ENCODE measurements around the gene ALDH1L1. TPM values are rescaled to one million over a fixed set of nuclear protein-coding genes. Genes with fewer than 3 reads are reported as not detected.

ALDH1L1 gene
- total and polyA plus RNA-seq, 2 of the 4 experiments (the other 2 are of a cell fraction) = not detected

GRCh38 chr3:126070146-126070545 is 110.2 kb downstream of the ALDH1L1 start:
- intact Hi-C loops (cut with micrococcal nuclease) = no loop called here
- no peaks in the 10 kb centered on the region for H3K9me3 ChIP-seq (ENCODE audit: control insufficient read depth, insufficient read depth, low read length)
- H3K9me1 ChIP-seq (ENCODE audit: insufficient read depth, low read length) = no peaks in the 10 kb centered on the region
- in situ Hi-C loops (cut with MboI; ENCODE audit: low sequenced_read_pairs) = no loop called here
- dilution Hi-C loops (cut with HindIII; ENCODE audit: low sequenced_read_pairs, unreplicated experiment) = no loop called here
- H2BK15ac ChIP-seq (ENCODE audit: low read depth, low read length) = no peak overlapping the region
- H3K14ac ChIP-seq (replicated peaks; ENCODE audit: low read depth, low read length) = no peak overlapping the region
- no peaks in the 10 kb centered on the region for H3K27me3 ChIP-seq (ENCODE audit: control insufficient read depth, insufficient read depth, low read length)
- H2AK5ac ChIP-seq (ENCODE audit: low read depth, low read length) = no peak overlapping the region
- H3K4me2 ChIP-seq (ENCODE audit: low read depth, low read length) = no peak overlapping the region
- H4K8ac ChIP-seq (ENCODE audit: low read depth in 2 of 2, low read length in 2 of 2) = no peak overlapping the region
- no peak overlapping the region for H4K5ac ChIP-seq (ENCODE audit: low read depth, low read length)
- no peak overlapping the region for H4K91ac ChIP-seq (ENCODE audit: insufficient read depth, low read depth, low read length)
- no peaks in the 10 kb centered on the region for H3K4me1 ChIP-seq (ENCODE audit: control insufficient read depth, insufficient read depth, low read length)
- H3K56ac ChIP-seq (ENCODE audit: extremely low read depth, insufficient read depth, low read length) = no peak overlapping the region
- no peaks in the 10 kb centered on the region for H4K20me1 ChIP-seq (ENCODE audit: insufficient read depth, low read length)
- no peak overlapping the region for H3K18ac ChIP-seq (ENCODE audit: low read depth, low read length)
- no peaks in the 10 kb centered on the region for H3K79me1 ChIP-seq (ENCODE audit: low read depth in 1 of 2, low read length in 2 of 2)
- H3K9ac ChIP-seq (ENCODE audit: low read depth, low read length) = no peak overlapping the region
- WGBS, 2 experiments (ENCODE audit: extremely low coverage in 2 of 2, insufficient read length in 1 of 2) = 40% methylated on average over 1 of the region's 10 CpGs; no CpG with 5 or more reads in 1 of the 2 experiments
- CTCF ChIA-PET = no interaction called here
- H3K4me3 ChIP-seq (ENCODE audit: insufficient read depth, low read depth, low read length) = no peak overlapping the region
- no peak overlapping the region for H2AK9ac ChIP-seq (replicated peaks; ENCODE audit: low read depth, low read length, poor library complexity)
- no TSS peak for BruUV-seq (replicated peaks)
- H2BK20ac ChIP-seq (ENCODE audit: low read depth, low read length) = no peak overlapping the region
- no peak overlapping the region for H2AFZ ChIP-seq (replicated peaks; ENCODE audit: low read length, poor library complexity)
- DNase-seq (no peak), ATAC-seq (ENCODE audit: low read depth) (no peak)
- no peak overlapping the region for H3K4ac ChIP-seq (ENCODE audit: low read depth, low read length)
- H3K27ac ChIP-seq (ENCODE audit: insufficient read depth, low read length) = no peak overlapping the region
- POLR2A ChIA-PET (ENCODE audit: unreplicated experiment) = no interaction called here
- TF ChIP-seq CTCF (conservative IDR thresholded peaks at IDR 0.05; ENCODE audit: low read depth, low read length) (no peak), RAD21 (IDR thresholded peaks at IDR 0.05; ENCODE audit: low read length) (no peak), BHLHE40 (IDR thresholded peaks at IDR 0.05; ENCODE audit: low read depth, low read length) (no peak), FOS (IDR thresholded peaks at IDR 0.05; ENCODE audit: low read depth, low read length) (no peak), USF2 (IDR thresholded peaks at IDR 0.05; ENCODE audit: low read depth, low read length) (no peak), RFX5 (IDR thresholded peaks at IDR 0.05; ENCODE audit: low read depth, low read length) (no peak), RCOR1 (IDR thresholded peaks at IDR 0.05; ENCODE audit: insufficient replicate concordance, low read length) (no peak), MAFK (IDR thresholded peaks at IDR 0.05; ENCODE audit: low read depth, low read length) (no peak), ELK1 (IDR thresholded peaks at IDR 0.05; ENCODE audit: borderline replicate concordance, low read depth, low read length) (no peak), SMC3 (IDR thresholded peaks at IDR 0.05; ENCODE audit: low read depth, low read length) (no peak), MAZ (IDR thresholded peaks at IDR 0.05; ENCODE audit: borderline replicate concordance, low read depth, low read length) (no peak), MXI1 (IDR thresholded peaks at IDR 0.05; ENCODE audit: borderline replicate concordance, low read depth, low read length) (no peak), CHD1 (IDR thresholded peaks at IDR 0.05; ENCODE audit: low read depth, low read length) (no peak), POLR2A (IDR thresholded peaks at IDR 0.05; ENCODE audit: low read depth, low read length) (no peak), CEBPB (IDR thresholded peaks at IDR 0.05; ENCODE audit: low read depth, low read length) (no peak), NFE2L2 (IDR thresholded peaks at IDR 0.05; ENCODE audit: low read depth, low read length) (no peak)
- 0 out of 2 replicates have a peak, but pooled peaks cover 2% of the 10 kb centered on the region for H3K36me3 ChIP-seq (ENCODE audit: control insufficient read depth, insufficient read depth, low read length)
- H3K23ac ChIP-seq (ENCODE audit: low read depth, low read length) = no peak overlapping the region
- H2BK5ac ChIP-seq (ENCODE audit: low read depth, low read length, poor library complexity, severe bottlenecking) = no peak overlapping the region
- H2BK120ac ChIP-seq (ENCODE audit: low read depth, low read length) = no peak overlapping the region
